ENCODE results near the gene NUCKS1. TPM values are rescaled to one million over a fixed set of nuclear protein-coding genes. Genes with fewer than 3 reads are reported as not detected.

The NUCKS1 gene
- total RNA-seq, 2 experiments from 2014 or later: 236 to 237 TPM

DNA sequence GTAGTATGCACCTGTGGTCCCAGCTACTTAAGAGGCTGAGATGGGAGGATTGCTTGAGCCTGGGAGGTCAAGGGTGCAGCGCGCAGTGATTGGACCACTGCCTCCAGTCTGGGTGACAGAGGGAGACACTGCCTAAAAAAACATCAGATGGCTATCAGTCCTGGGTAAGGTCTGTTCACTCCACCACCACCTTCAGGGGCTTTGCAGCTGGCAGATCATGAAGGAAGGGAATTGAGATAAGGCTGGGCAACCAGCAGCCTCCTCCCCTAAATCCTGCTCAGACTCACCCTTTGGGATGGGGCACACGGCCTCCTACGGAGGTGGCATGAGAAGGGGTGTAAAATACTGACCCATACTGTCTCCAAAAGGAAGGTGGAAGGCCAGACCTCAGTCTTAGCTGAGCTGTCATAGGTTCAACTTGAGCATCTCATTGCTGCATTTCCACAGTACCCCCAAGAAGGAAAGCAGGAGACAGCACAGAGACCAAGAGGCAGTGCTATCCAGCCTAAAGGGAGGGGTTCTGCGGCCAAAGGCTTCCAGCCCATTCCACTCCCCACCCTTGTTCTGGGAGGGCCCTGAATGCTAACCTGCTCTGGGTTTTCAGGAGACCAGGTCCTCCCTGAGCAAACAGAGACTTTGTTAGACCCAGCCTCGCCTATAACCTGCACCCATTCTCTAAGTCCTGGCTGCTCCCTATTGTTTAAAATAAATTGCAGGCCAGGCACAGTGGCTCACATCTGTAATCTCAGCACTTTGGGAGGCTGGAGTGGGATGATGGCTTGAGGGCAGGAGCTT lies 83.4 kb downstream of the NUCKS1 start:
- no peak overlapping the region for H3K4me3 Mint-ChIP-seq
- DNase-seq (no peak), ATAC-seq (no peak)
- CTCF ChIA-PET: interaction anchor here (1.4 to 7.7 kb wide), 3 partner anchors 7 to 45 kb away, joined by 6 to 60 read pairs (median 6); no protein-coding TSS in a partner anchor
- peaks cover 7% of the 10 kb centered on the region for H3K27me3 Mint-ChIP-seq (ENCODE audit: low read depth)
- H3K27ac Mint-ChIP-seq: no peak overlapping the region
- peaks cover 18% of the 10 kb centered on the region for H3K4me1 Mint-ChIP-seq (ENCODE audit: low read depth)
- POLR2A ChIA-PET: no interaction called here
- no peaks in the 10 kb centered on the region for H3K36me3 Mint-ChIP-seq (ENCODE audit: low read depth)
- H3K9me3 Mint-ChIP-seq (ENCODE audit: insufficient read depth): no peaks in the 10 kb centered on the region

DNA sequence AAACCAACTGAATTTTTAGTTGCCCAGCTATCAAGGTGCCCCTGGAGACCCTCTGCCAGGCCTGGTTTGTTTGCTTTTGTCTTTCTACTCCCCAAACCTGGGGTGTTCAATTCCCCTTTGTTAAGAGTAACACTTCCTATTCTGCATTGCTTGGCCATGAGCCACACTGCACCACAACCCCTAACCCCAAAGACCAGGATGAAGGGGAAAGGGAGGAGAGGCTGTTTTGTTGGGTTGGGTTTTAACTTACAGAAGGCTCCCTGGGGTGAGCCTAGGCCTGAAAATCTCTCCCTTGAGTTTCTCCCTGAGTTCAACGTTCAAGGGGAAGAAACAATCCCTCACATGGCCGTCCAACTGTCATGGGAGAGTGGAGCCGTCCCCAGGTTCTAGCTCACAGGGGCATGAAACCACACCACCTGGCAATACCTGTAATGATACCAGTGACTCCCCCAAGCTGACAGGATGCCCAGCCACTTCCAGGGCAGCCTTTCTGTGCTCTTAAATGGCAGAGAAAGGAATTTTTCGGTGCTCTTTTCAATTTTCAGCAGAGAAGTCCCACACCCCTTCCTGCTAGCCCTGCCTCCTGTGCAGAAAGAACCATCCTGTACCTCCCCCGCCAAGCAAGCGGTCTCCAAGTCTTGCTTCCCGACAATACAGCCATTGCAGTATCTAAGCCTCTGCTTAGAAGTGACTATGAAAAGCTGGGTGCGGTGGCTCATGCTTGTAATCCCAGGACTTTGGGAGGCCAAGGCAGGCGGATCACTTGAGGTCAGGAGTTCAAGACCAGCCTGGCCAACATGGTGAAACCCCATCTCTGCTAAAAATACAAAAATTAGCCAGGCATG lies 84.6 kb downstream of the NUCKS1 start:
- POLR2A ChIA-PET: interaction anchor here (1.2 kb wide), 1 partner anchor 33 kb away, joined by 3 read pairs; the partner anchor contains the start of gene ELK4
- ATAC-seq (no peak), DNase-seq (no peak)
- no peaks in the 10 kb centered on the region for H3K9me3 Mint-ChIP-seq (ENCODE audit: insufficient read depth)
- no peaks in the 10 kb centered on the region for H3K36me3 Mint-ChIP-seq (ENCODE audit: low read depth)
- peaks cover 7% of the 10 kb centered on the region for H3K27me3 Mint-ChIP-seq (ENCODE audit: low read depth)
- no peak overlapping the region for H3K27ac Mint-ChIP-seq
- H3K4me1 Mint-ChIP-seq (ENCODE audit: low read depth): peaks cover 18% of the 10 kb centered on the region
- no peak overlapping the region for H3K4me3 Mint-ChIP-seq
- CTCF ChIA-PET: interaction anchor here (1.1 kb wide), 1 partner anchor 117 kb away, joined by 3 read pairs; no protein-coding TSS in a partner anchor

DNA sequence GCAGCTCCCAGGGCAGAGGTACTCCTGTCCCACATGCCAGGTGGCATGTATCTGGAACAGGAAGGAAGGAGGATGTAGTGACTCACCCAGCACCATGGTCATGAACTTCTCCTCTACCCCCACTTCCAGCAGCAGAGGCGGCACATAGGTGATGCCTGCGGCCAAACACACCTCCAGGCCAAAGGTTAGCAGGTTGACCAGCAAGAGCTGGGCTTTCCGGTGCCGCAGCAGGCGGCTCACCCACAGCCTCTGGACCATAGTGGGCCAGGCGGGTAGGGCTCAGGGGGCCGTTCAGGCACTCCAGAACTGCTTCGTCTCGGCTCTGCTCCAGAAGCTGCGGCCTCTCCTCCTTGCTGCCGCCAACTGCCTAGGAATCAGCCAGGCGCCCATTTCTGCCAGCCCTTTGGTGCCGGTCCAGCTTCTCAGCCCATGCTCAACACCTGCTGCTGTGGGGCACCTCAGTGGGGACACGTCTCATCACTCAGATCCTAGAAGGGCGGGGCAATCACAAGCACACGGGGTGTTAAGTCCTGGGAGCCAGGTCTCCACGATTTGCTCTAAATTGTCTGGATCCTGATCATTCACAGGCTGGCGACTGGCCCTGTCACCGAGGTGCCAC lies 85.5 kb downstream of the NUCKS1 start:
- Mint-ChIP-seq H3K4me1 (ENCODE audit: low read depth) (peaks cover 16% of the 10 kb centered on the region), H3K9me3 (ENCODE audit: insufficient read depth) (no peaks in the 10 kb centered on the region), H3K36me3 (ENCODE audit: low read depth) (no peaks in the 10 kb centered on the region), H3K27ac (no peak overlapping the region), H3K27me3 (ENCODE audit: low read depth) (peaks cover 7% of the 10 kb centered on the region), H3K4me3 (no peak overlapping the region)
- no peak for ATAC-seq
- ChIA-PET POLR2A (interaction anchor here (1.2 kb wide), 1 partner anchor 32 kb away, joined by 3 read pairs; the partner anchor contains the start of gene ELK4), CTCF (interaction anchor here (1.1 to 1.7 kb wide), 2 partner anchors 118 to 313 kb away, joined by 3 to 10 read pairs; no protein-coding TSS in a partner anchor)
- no peak for DNase-seq

DNA sequence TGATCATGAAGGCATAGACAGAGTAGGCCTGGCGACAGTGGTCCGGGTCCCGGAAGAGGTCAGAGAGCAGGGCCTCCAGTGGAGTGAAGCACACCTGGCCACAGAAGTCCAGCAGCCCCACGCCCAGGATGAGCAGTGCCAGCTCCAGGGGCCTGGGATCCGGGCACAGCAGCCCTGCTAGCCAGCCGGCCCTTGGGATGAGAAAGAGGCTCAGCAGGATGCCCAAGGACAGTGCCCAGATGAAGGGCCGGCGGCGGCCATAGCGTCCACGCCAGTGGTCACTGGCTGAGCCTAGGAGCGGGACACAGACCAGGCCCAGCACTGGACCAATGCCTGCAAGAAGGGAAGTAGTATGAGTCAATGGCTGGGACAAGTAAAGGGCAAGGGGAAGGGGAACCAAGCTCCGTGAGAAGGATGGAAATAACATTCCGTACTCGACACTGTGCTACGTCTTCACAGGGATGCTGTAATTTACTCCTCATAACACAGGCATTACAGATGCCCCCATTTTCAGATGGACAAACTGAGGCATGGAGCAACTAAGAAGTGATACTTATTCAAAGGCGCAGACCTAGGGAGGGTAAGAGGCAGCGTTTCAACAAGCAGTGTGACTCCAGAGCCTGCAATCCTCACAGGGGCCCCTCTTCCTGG lies 86.6 kb downstream of the NUCKS1 start:
- Mint-ChIP-seq H3K9me3 (ENCODE audit: insufficient read depth) (no peaks in the 10 kb centered on the region), H3K27me3 (ENCODE audit: low read depth) (peaks cover 5% of the 10 kb centered on the region), H3K4me1 (ENCODE audit: low read depth) (peaks cover 9% of the 10 kb centered on the region), H3K36me3 (ENCODE audit: low read depth) (no peaks in the 10 kb centered on the region), H3K27ac (no peak overlapping the region), H3K4me3 (no peak overlapping the region)
- ChIA-PET POLR2A (no interaction called here), CTCF (interaction anchor here (1.7 kb wide), 1 partner anchor 314 kb away, joined by 10 read pairs; no protein-coding TSS in a partner anchor)
- DNase-seq (no peak), ATAC-seq (no peak)

Other genes with a start within 250 kb of the NUCKS1 start
- gene CDK18, start 245.5 kb downstream of the NUCKS1 start, total RNA-seq: 1 to 10 TPM; 4.5 to 6.0 TPM
- 10 to 100 TPM; 95.2 to 97.5 TPM for gene ELK4, start 118.2 kb downstream of the NUCKS1 start, total RNA-seq
- gene SLC45A3, start 69.7 kb downstream of the NUCKS1 start, total RNA-seq: under 1 TPM; 0.18 to 0.21 TPM
- 10 to 100 TPM; 42.5 to 42.7 TPM for gene RAB29, start 25.3 kb upstream of the NUCKS1 start, total RNA-seq
- gene SLC41A1, start 63.0 kb upstream of the NUCKS1 start, total RNA-seq: 10 to 100 TPM in 1 of 2 experiments, 1 to 10 TPM in 1; 8.9 to 10.1 TPM
- under 1 TPM; 0.16 to 0.55 TPM for gene PM20D1, start 100.0 kb upstream of the NUCKS1 start, total RNA-seq
- not detected for gene SLC26A9, start 193.3 kb upstream of the NUCKS1 start, total RNA-seq